OCI-LY1 (cell line): ENCODE data around the gene TANC1.

Experiments
- H2AFZ ChIP-seq: fragments of 200-600 bp; sonication (generic), shearing (Covaris generic); 2 replicates; pipeline ENCODE4 v1.6.0; 2014; ENCODE audit warnings: antibody characterized with exemption, mild to moderate bottlenecking, low read length
- H3F3A ChIP-seq: fragments of 200-600 bp; sonication (generic), shearing (Covaris generic); 2 replicates; pipeline ENCODE4 v1.6.0; 2014; ENCODE audit warnings: mild to moderate bottlenecking, antibody characterized with exemption, low read length, moderate library complexity; ENCODE audit not compliant: insufficient read depth
- H3K27ac ChIP-seq: fragments of 200-600 bp; sonication (generic); 2 replicates; pipeline ENCODE4 v1.5.1; 2014; ENCODE audit warnings: low read length, mixed run types, mild to moderate bottlenecking, low read depth; ENCODE audit not compliant: poor library complexity, severe bottlenecking
- H3K27me3 ChIP-seq: fragments of 200-600 bp; sonication (generic); 2 replicates; pipeline ENCODE4 v1.6.0; 2014; ENCODE audit warnings: antibody characterized with exemption, mild to moderate bottlenecking, low read length, moderate library complexity; ENCODE audit not compliant: insufficient read depth
- H3K36me3 ChIP-seq: fragments of 200-600 bp; sonication (generic); 2 replicates; pipeline ENCODE4 v1.6.1; 2014; ENCODE audit warnings: mild to moderate bottlenecking, antibody characterized with exemption, low read length, moderate library complexity, mixed read lengths; ENCODE audit not compliant: insufficient read depth
- H3K4me1 ChIP-seq: fragments of 200-600 bp; sonication (generic); 2 replicates; pipeline ENCODE4 v1.5.1; 2014; ENCODE audit warnings: mild to moderate bottlenecking, low read length, moderate library complexity; ENCODE audit not compliant: insufficient read depth, severe bottlenecking
- H3K4me2 ChIP-seq: fragments of 200-600 bp; sonication (generic), shearing (Covaris generic); 2 replicates; pipeline ENCODE4 v1.6.1; 2014; ENCODE audit warnings: low read length
- H3K4me3 ChIP-seq: fragments of 200-600 bp; sonication (generic); 2 replicates; pipeline ENCODE4 v1.5.1; 2014; ENCODE audit warnings: low read length, low read depth, mild to moderate bottlenecking, mixed read lengths; ENCODE audit not compliant: poor library complexity, severe bottlenecking
- H3K79me2 ChIP-seq: fragments of 200-600 bp; shearing (Covaris generic); 2 replicates; pipeline ENCODE4 v1.6.1; 2016; ENCODE audit warnings: mixed run types, low read length, mixed read lengths; ENCODE audit not compliant: insufficient read depth
- H3K9ac ChIP-seq: fragments of 200-600 bp; sonication (generic), shearing (Covaris generic); 2 replicates; pipeline ENCODE4 v1.6.1; 2014; ENCODE audit warnings: mild to moderate bottlenecking, low read length, mixed read lengths
- H3K9me2 ChIP-seq: fragments of 200-600 bp; sonication (generic), shearing (Covaris generic); 2 replicates; pipeline ENCODE4 v1.6.1; 2014; ENCODE audit warnings: low read depth, mild to moderate bottlenecking, low read length, mixed read lengths
- H3K9me3 ChIP-seq: fragments of 200-600 bp; shearing (Covaris generic); 2 replicates; pipeline ENCODE4 v1.6.1; 2014; ENCODE audit warnings: low read length, mixed read lengths
- H4K20me1 ChIP-seq: fragments of 200-600 bp; sonication (generic), shearing (Covaris generic); 2 replicates; pipeline ENCODE4 v1.6.0; 2016; ENCODE audit warnings: mild to moderate bottlenecking, low read length; ENCODE audit not compliant: insufficient read depth
- EZH2 ChIP-seq: fragments of 200-600 bp; sonication (generic), shearing (Covaris generic); IDR thresholded peaks from 2 replicates; pipeline ENCODE4 v1.8.0; 2017; ENCODE audit warnings: borderline replicate concordance, mixed run types, mild to moderate bottlenecking, antibody characterized with exemption, low read length, moderate library complexity, mixed read lengths
- TF ChIP-seq, protein P1 (sequence below): fragments of 200-600 bp; sonication (generic), shearing (Covaris generic); IDR thresholded peaks from 2 replicates; pipeline ENCODE4 v1.5.1; 2017; ENCODE audit warnings: mild to moderate bottlenecking, antibody characterized with exemption, low read length, moderate library complexity, mixed read lengths

Gene TANC1

GRCh38 chr2:159123786-159124185, 155.3 kb downstream of the TANC1 start:
- Histone ChIP-seq H4K20me1 (no peaks in the 10 kb centered on the region), H3K27ac (no peak overlapping the region), H3K4me1 (peaks cover 14% of the 10 kb centered on the region), H3K36me3 (no peaks in the 10 kb centered on the region), H3K9me2 (no peaks in the 10 kb centered on the region), H2AFZ (no peak overlapping the region), H3K9me3 (no peaks in the 10 kb centered on the region), H3K9ac (no peak overlapping the region), H3F3A (no peaks in the 10 kb centered on the region), H3K4me3 (no peak overlapping the region), H3K4me2 (no peak overlapping the region), H3K27me3 (no peaks in the 10 kb centered on the region), H3K79me2 (no peaks in the 10 kb centered on the region)
- no peak for TF ChIP-seq EZH2
- TF ChIP-seq, protein P1, sequence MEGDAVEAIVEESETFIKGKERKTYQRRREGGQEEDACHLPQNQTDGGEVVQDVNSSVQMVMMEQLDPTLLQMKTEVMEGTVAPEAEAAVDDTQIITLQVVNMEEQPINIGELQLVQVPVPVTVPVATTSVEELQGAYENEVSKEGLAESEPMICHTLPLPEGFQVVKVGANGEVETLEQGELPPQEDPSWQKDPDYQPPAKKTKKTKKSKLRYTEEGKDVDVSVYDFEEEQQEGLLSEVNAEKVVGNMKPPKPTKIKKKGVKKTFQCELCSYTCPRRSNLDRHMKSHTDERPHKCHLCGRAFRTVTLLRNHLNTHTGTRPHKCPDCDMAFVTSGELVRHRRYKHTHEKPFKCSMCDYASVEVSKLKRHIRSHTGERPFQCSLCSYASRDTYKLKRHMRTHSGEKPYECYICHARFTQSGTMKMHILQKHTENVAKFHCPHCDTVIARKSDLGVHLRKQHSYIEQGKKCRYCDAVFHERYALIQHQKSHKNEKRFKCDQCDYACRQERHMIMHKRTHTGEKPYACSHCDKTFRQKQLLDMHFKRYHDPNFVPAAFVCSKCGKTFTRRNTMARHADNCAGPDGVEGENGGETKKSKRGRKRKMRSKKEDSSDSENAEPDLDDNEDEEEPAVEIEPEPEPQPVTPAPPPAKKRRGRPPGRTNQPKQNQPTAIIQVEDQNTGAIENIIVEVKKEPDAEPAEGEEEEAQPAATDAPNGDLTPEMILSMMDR, result no peak

DNA sequence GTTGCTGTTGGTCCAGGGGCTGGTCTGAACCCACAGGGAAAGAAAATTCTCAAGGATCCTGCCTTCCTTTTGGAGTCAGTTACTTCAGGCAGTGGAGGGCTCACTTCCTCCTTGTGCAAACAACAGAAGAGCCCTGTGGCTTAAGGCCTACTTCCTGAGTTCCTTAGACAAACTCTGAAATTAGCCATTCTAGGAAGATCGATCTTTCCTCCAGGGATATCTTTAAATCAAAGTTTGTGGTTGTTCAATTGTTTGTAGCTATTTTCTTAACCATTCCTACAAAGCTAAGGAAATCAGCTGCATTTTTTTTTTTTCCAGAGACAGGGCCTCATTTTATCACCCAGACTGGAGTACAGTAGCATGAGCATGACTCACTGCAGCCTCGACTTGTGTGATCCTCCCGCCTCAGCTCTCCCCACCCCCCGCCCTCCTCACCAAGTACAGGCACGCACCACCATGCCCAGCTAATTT, 156.0 kb downstream of the TANC1 start:
- no peaks in the 10 kb centered on the region for H4K20me1 ChIP-seq
- no peak overlapping the region for H3K27ac ChIP-seq
- peaks cover 14% of the 10 kb centered on the region for H3K4me1 ChIP-seq
- no peak overlapping the region for H3K4me3 ChIP-seq
- no peaks in the 10 kb centered on the region for H3K9me2 ChIP-seq
- H3K79me2 ChIP-seq, result no peaks in the 10 kb centered on the region
- no peaks in the 10 kb centered on the region for H3F3A ChIP-seq
- no peak overlapping the region; the same call in 1 of the 2 replicates for H3K4me2 ChIP-seq
- H3K9ac ChIP-seq, result no peak overlapping the region
- TF ChIP-seq EZH2, result no peak
- TF ChIP-seq, protein P1, result no peak
- no peak overlapping the region for H2AFZ ChIP-seq
- H3K9me3 ChIP-seq, result no peaks in the 10 kb centered on the region
- no peaks in the 10 kb centered on the region for H3K27me3 ChIP-seq
- no peaks in the 10 kb centered on the region for H3K36me3 ChIP-seq

- Histone ChIP-seq H3K9ac (no peak overlapping the region), H3K36me3 (no peaks in the 10 kb centered on the region), H3K4me1 (peaks cover 14% of the 10 kb centered on the region), H3K9me2 (no peaks in the 10 kb centered on the region), H3F3A (no peaks in the 10 kb centered on the region), H4K20me1 (no peaks in the 10 kb centered on the region), H3K27me3 (no peaks in the 10 kb centered on the region), H3K27ac (no peak overlapping the region), H2AFZ (no peak overlapping the region), H3K79me2 (no peaks in the 10 kb centered on the region), H3K4me3 (no peak overlapping the region), H3K4me2 (no peak overlapping the region), H3K9me3 (no peaks in the 10 kb centered on the region)
- no peak for TF ChIP-seq EZH2
- TF ChIP-seq, protein P1, result no peak
These were observed 156.6 kb downstream of the TANC1 start for GRCh38 chr2:159124931-159125467.
